GM15510 (cell line): Measurements from ENCODE around the gene MYOM3.

ENCODE experiments used
- POLR2A ChIP-seq: IDR thresholded peaks from 3 replicates; pipeline ENCODE4 v1.6.1; 2011; ENCODE audit warnings: borderline replicate concordance; ENCODE audit not compliant: insufficient read length; ENCODE audit errors: extremely low read depth

The MYOM3 gene

GRCh38 chr1:24095140-24095859, 16.6 kb downstream of the MYOM3 start:
- no peak for TF ChIP-seq POLR2A

DNA sequence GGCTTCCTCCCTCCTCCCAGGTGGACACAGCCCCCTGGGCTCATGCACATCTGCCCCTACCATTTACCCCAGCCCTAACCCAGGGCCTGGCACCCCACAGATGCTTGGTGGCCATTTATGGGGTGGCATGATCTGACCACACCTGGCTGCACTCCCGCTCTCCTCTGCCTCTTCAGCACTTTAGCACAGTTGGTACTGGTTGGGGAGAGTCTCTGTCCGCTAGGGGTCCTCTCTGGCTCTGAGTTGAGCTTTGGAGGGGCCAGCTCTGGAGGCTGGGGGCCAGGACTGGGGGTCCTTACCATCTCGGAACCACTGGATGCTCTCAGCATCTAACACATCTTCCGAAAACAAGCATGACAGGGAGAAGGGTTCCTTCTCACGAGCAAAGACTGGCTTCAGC, 17.4 kb downstream of the MYOM3 start:
- TF ChIP-seq POLR2A, result no peak

- no peak for TF ChIP-seq POLR2A
Observed at GRCh38 chr1:24093732-24094131, 18.2 kb downstream of the MYOM3 start.

- TF ChIP-seq POLR2A, result no peak
Observed at GRCh38 chr1:24092979-24093378, 19.0 kb downstream of the MYOM3 start.

GRCh38 chr1:24091971-24092482, 19.9 kb downstream of the MYOM3 start:
- TF ChIP-seq POLR2A, result no peak

GRCh38 chr1:24090736-24091135, 21.2 kb downstream of the MYOM3 start:
- TF ChIP-seq POLR2A, result no peak

GRCh38 chr1:24089743-24090555, 22.0 kb downstream of the MYOM3 start:
- TF ChIP-seq POLR2A, result no peak

DNA sequence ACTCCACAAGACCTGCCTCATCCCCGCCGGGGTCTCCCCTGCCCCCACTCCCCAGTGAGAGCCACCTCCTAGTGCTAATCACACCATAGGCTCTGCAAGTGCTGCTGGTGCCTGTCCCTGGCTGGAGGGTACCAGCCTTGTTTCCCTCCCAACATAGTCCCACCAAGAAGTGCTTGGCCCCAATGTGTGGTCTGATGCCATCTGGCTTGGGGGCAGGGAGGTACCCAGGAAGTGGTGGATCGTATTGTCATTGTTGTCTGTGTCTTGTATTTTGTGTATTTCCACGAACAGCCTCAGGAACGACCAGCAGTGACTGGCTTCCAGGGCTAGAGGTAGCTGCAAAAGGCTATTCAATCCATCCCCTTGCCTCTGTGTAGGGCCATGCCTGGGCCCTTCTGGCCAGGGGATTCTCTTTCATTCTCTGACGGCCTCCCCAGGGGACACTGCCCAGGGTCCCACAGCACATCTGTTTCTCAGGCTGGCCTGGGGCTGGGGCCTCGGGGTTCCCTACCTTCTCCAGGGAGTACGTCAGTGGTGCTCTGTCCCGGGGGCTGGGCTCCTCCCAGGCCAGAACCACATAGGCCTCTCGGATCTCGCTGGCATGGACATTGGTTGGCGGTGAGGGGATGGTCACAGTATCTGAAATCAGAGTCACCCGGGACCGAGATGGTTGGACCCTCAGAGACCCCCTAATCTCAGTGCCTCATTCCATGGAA, 22.8 kb downstream of the MYOM3 start:
- no peak for TF ChIP-seq POLR2A

- no peak for TF ChIP-seq POLR2A
Observed at GRCh38 chr1:24086466-24086865, 25.5 kb downstream of the MYOM3 start.

DNA sequence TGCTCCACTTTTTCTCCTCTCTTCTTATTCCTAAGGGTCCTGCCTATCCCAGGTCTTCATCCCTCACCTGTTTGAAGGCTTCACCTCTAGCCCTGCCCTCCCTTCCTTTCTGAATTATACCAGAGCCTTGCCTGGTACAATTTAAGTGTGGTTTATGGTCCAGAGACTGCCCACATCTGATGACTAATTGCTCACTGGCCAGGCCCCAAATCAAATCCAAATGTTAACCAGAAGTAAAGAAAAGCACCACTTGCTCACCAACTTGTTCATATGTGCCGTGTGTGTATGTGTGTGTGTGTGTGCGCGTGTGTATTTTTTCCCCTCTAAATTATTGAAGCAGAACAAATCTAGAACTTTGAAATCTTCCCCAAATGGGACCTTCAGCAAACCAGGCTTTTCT, 26.4 kb downstream of the MYOM3 start:
- no peak for TF ChIP-seq POLR2A

- TF ChIP-seq POLR2A, result no peak
Observed at GRCh38 chr1:24085007-24085406, 26.9 kb downstream of the MYOM3 start.

DNA sequence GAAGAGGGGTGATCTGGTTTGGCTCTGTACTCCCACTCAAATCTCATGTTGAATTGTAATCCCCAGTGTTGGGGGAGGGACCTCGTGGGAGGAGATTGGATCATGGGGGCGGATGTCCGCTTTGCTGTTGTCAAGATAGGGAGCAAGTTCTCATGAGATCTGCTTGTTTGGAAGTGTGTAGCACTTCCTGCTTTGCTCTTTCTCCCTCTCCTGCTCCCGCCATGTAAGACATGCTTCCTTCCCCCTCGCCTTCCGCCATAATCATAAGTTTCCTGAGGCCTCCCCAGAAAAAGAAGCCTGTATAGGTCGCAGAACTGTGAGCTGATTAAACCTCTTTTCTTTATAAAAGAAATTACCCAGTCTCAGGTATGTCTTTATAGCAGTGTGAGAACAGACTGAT, 27.9 kb downstream of the MYOM3 start:
- TF ChIP-seq POLR2A, result no peak

- TF ChIP-seq POLR2A, result no peak
Observed at GRCh38 chr1:24082372-24082771, 29.6 kb downstream of the MYOM3 start.

GRCh38 chr1:24081190-24081589, 30.7 kb downstream of the MYOM3 start:
- no peak for TF ChIP-seq POLR2A

GRCh38 chr1:24080131-24080530, 31.8 kb downstream of the MYOM3 start:
- no peak for TF ChIP-seq POLR2A

DNA sequence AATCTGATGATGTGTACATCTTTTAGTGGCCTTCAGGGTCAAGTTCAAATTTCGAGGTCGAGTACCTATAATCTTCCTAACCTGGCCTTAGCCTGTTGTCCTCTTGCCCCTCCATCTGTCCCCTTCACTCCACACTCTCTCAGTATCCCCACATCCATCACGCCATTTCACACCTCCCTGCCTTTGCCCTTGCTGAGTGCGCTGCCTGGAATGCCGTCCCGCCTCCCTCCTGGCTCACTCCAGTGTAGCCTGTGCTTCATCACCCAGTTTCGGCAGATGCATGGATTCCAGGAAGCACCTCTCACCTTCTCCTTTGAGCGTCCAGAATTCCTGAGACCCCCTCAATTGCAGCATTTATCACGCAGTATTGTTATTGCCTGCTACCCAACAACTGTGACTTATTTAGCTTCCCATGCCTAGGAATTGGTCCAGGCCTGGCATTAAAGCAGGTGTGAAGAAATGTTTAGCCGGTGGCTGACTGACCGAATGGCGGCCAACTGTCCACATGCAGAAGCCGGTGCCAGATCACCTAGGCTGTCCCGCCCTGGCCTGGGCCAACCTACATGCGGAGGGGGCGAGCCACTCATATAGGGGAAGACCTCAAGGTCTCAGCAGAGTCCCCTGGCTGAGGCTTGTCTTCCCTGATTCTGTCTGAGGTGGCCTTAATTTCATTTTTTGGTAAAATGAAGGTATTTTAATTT, 34.5 kb downstream of the MYOM3 start:
- TF ChIP-seq POLR2A, result no peak

DNA sequence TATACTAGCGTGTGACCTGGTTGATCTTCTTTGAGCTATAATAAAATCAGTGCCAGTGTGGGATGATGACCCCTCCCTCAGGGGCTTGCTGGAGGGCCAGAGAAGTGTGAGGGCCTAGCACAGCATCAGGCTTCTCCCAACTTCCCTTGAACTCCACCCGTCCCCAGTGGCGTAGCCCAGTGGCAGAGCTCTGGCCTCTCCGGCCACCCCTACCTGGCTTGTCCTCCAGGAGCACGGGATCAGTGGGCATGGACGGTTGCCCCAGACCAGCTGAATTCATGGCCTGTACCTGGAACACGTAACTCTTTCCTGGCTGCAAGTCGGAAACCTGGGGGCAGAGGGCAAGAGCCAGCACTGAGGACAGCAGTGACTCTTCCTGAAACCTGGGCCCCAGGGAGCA, 36.0 kb downstream of the MYOM3 start:
- no peak for TF ChIP-seq POLR2A
